Caco-2 (cell line): ENCODE measurements around the gene DLG4. TPM values are rescaled to one million over a fixed set of nuclear protein-coding genes. Genes with fewer than 3 reads are reported as not detected.

ENCODE experiments used
- BruUV-seq: library from RNA; stranded (reverse); fragments of 400-500 nt; replicated peaks from 2 replicates; lab custom pipeline; 2021; lab: Mats Ljungman, UMichigan
- CTCF ChIA-PET: fragments of 300-600 bp; sonication (Branson Sonifier 250); formaldehyde crosslinking; loops from one replicate; lab custom pipeline; 2022; ENCODE audit warnings: antibody characterized with exemption; lab: Charles Lee
- POLR2A ChIA-PET: fragments of 300-600 bp; sonication (Branson Sonifier 250); formaldehyde crosslinking; loops from one replicate; lab custom pipeline; 2022; ENCODE audit warnings: antibody characterized with exemption; lab: Charles Lee
- DNase-seq, 2 experiments: peaks; one replicate each; pipeline versions ENCODE4 v3.0.0 to v3.0.0-alpha.2; 2020 to 2022
- H3K27me3 ChIP-seq: replicated peaks from 2 replicates; pipeline ENCODE4 v1.6.0; 2011; ENCODE audit warnings: low read length; ENCODE audit not compliant: control insufficient read depth, insufficient read depth
- H3K36me3 ChIP-seq: 2 replicates; pipeline ENCODE4 v1.5.1; 2011; ENCODE audit warnings: low read length; ENCODE audit not compliant: control insufficient read depth, insufficient read depth
- H3K4me1 ChIP-seq: fragments of 250-450 bp; sonication (Bioruptor Pico); 2 replicates; pipeline ENCODE4 v1.5.1; 2020; ENCODE audit warnings: mild to moderate bottlenecking
- H3K4me3 ChIP-seq: 2 replicates; pipeline ENCODE4 v1.5.1; 2011; ENCODE audit warnings: low read depth, mild to moderate bottlenecking, control low read depth, low read length
- H3K9me3 ChIP-seq: fragments of 250-450 bp; sonication (Bioruptor Pico); 2 replicates; pipeline ENCODE4 v1.5.1; 2020; ENCODE audit warnings: mild to moderate bottlenecking, moderate library complexity
- H3K27ac Mint-ChIP-seq: one replicate; pipeline ENCODE4 v1.8.0; 2022; ENCODE audit warnings: mixed read lengths; ENCODE audit not compliant: unreplicated experiment
- H3K27me3 Mint-ChIP-seq: one replicate; pipeline ENCODE4 v1.8.0; 2022; ENCODE audit warnings: mixed read lengths; ENCODE audit not compliant: insufficient read depth, unreplicated experiment
- H3K36me3 Mint-ChIP-seq: one replicate; pipeline ENCODE4 v1.8.0; 2022; ENCODE audit warnings: mild to moderate bottlenecking, mixed read lengths; ENCODE audit not compliant: insufficient read depth, unreplicated experiment
- H3K4me1 Mint-ChIP-seq: one replicate; pipeline ENCODE4 v1.8.0; 2022; ENCODE audit warnings: low read depth, mixed read lengths; ENCODE audit not compliant: unreplicated experiment
- H3K4me3 Mint-ChIP-seq: one replicate; pipeline ENCODE4 v1.8.0; 2022; ENCODE audit warnings: mild to moderate bottlenecking, moderate library complexity, mixed read lengths; ENCODE audit not compliant: unreplicated experiment
- H3K9me3 Mint-ChIP-seq: one replicate; pipeline ENCODE4 v1.8.0; 2022; ENCODE audit warnings: mixed read lengths; ENCODE audit not compliant: unreplicated experiment
- CTCF ChIP-seq, 2 experiments: fragments of 200-600 bp in 1 of 2; IDR thresholded peaks; 1 replicate in 1 of 2; 2 replicates in 1 of 2; pipeline versions ENCODE4 v1.5.1 to v1.8.0; 2011 to 2022; ENCODE audit warnings: antibody characterized with exemption in 1 of 2, control low read depth in 1 of 2, inconsistent platforms in 1 of 2, low read depth in 1 of 2, low read length in 1 of 2, mild to moderate bottlenecking in 1 of 2, moderate library complexity in 1 of 2; ENCODE audit not compliant: insufficient read depth in 1 of 2, severe bottlenecking in 1 of 2, unreplicated experiment in 1 of 2
- intact Hi-C: fragments of 100-400 bp; cut with micrococcal nuclease; formaldehyde crosslinking; loops from one replicate; pipeline ENCODE4 v1.10.0; 2022; ENCODE audit not compliant: unreplicated experiment
- total RNA-seq: library from RNA; stranded (reverse); gene quantifications from 2 replicates; pipeline ENCODE4 v1.2.3, GENCODE V29; 2022

Gene DLG4
- total RNA-seq, 1 experiment from 2014 or later = 0.98 TPM

GRCh38 chr17:7191571-7192270 lies 27.9 kb downstream of the DLG4 start:
- H3K4me3 Mint-ChIP-seq = peak overlapping the region; percentile 22
- no peak overlapping the region for H3K4me3 ChIP-seq
- peaks cover 4% of the 10 kb centered on the region for H3K4me1 ChIP-seq
- no peaks in the 10 kb centered on the region for H3K27me3 Mint-ChIP-seq
- intact Hi-C loops = loop anchor here (1.0 kb wide), 1 partner anchor 28 kb away; the partner anchor contains the start of genes ACADVL and DLG4
- H3K27ac Mint-ChIP-seq = peak overlapping the region; percentile 59
- DNase-seq = peak; percentile 74 to 80
- H3K27me3 ChIP-seq = no peaks in the 10 kb centered on the region
- H3K36me3 ChIP-seq = no peaks in the 10 kb centered on the region
- no peaks in the 10 kb centered on the region for H3K9me3 Mint-ChIP-seq
- no peaks in the 10 kb centered on the region for H3K36me3 Mint-ChIP-seq
- no peaks in the 10 kb centered on the region for H3K4me1 Mint-ChIP-seq
- TF ChIP-seq CTCF (IDR thresholded peaks at IDR 0.05; ENCODE audit: insufficient read depth in 1 of 2, low read depth in 1 of 2, low read length in 1 of 2, severe bottlenecking in 1 of 2, unreplicated experiment in 1 of 2) = no peak
- ChIA-PET POLR2A (no interaction called here), CTCF (interaction anchor here (0.9 to 1.3 kb wide), 2 partner anchors 14 to 23 kb away, joined by 4 to 8 read pairs; no protein-coding TSS in a partner anchor)
- H3K9me3 ChIP-seq = no peaks in the 10 kb centered on the region
- BruUV-seq = no TSS peak

GRCh38 chr17:7191069-7191468 lies 28.6 kb downstream of the DLG4 start:
- peak overlapping the region; percentile 22 for H3K4me3 Mint-ChIP-seq

More at GRCh38 chr17:7191069-7191468, 28.6 kb downstream of the DLG4 start:
- Mint-ChIP-seq H3K27ac (peak overlapping the region; percentile 59), H3K9me3 (no peaks in the 10 kb centered on the region), H3K36me3 (no peaks in the 10 kb centered on the region), H3K4me1 (no peaks in the 10 kb centered on the region), H3K27me3 (no peaks in the 10 kb centered on the region)
- ChIA-PET CTCF (interaction anchor here (0.5 to 1.3 kb wide), 3 partner anchors 12 to 23 kb away, joined by 4 to 8 read pairs (median 6); no protein-coding TSS in a partner anchor), POLR2A (no interaction called here)
- BruUV-seq = no TSS peak
- DNase-seq = no peak
- no peak overlapping the region for H3K4me3 ChIP-seq
- H3K27me3 ChIP-seq = no peaks in the 10 kb centered on the region
- no peaks in the 10 kb centered on the region for H3K36me3 ChIP-seq
- TF ChIP-seq CTCF (IDR thresholded peaks at IDR 0.05; ENCODE audit: insufficient read depth in 1 of 2, low read depth in 1 of 2, low read length in 1 of 2, severe bottlenecking in 1 of 2, unreplicated experiment in 1 of 2) = no peak
- intact Hi-C loops = loop anchor here (1.0 kb wide), 1 partner anchor 28 kb away; the partner anchor contains the start of genes ACADVL and DLG4
- H3K9me3 ChIP-seq = no peaks in the 10 kb centered on the region
- H3K4me1 ChIP-seq = peaks cover 4% of the 10 kb centered on the region
